H1 (cell line): Measurements from ENCODE around the gene FOXO6. TPM values are rescaled to one million over a fixed set of nuclear protein-coding genes. Genes with fewer than 3 reads are reported as not detected.

Experiments used
- CHD2 ChIP-seq: IDR thresholded peaks from 2 replicates; pipeline ENCODE4 v1.6.1; 2012; ENCODE audit warnings: low read length, improper control_type of control experiment
- CHD7 ChIP-seq: fragments of 300-600 bp; sonication (generic); IDR thresholded peaks from 2 replicates; pipeline ENCODE4 v1.7.1; 2012; ENCODE audit warnings: low read length, moderate library complexity, mild to moderate bottlenecking, inconsistent platforms; ENCODE audit not compliant: insufficient replicate concordance
- E2F6 ChIP-seq: IDR thresholded peaks from 2 replicates; pipeline ENCODE4 v1.6.1; 2012; ENCODE audit warnings: inconsistent platforms
- EP300 ChIP-seq, 2 experiments: IDR thresholded peaks; 1 replicate in 1 of 2; 2 replicates in 1 of 2; pipeline ENCODE4 v1.6.1; 2011 to 2012; ENCODE audit warnings: low read depth in 2 of 2, low read length in 2 of 2, mild to moderate bottlenecking in 2 of 2, borderline replicate concordance in 1 of 2, inconsistent platforms in 1 of 2, moderate library complexity in 1 of 2
- GABPA ChIP-seq: IDR thresholded peaks from 2 replicates; pipeline ENCODE4 v1.6.1; 2011; ENCODE audit warnings: mild to moderate bottlenecking, low read length, moderate library complexity, borderline replicate concordance; ENCODE audit not compliant: insufficient read depth
- JUN ChIP-seq: IDR thresholded peaks from 2 replicates; pipeline ENCODE4 v1.6.1; 2011; ENCODE audit warnings: low read depth, mild to moderate bottlenecking, improper control_type of control experiment, low read length
- POLR2AphosphoS5 ChIP-seq: IDR thresholded peaks from 2 replicates; pipeline ENCODE4 v1.6.1; 2011; ENCODE audit warnings: low read depth, low read length
- SP1 ChIP-seq: IDR thresholded peaks from 2 replicates; pipeline ENCODE4 v1.6.1; 2011; ENCODE audit warnings: low read depth, low read length
- TCF12 ChIP-seq: IDR thresholded peaks from 2 replicates; pipeline ENCODE4 v1.6.1; 2011; ENCODE audit warnings: low read depth, mild to moderate bottlenecking, low read length
- USF2 ChIP-seq: IDR thresholded peaks from 2 replicates; pipeline ENCODE4 v1.6.1; 2011; ENCODE audit warnings: low read length, improper control_type of control experiment
- polyA plus RNA-seq, 7 experiments: library from polyadenylated mRNA; depleted of rRNA in 3 of 7; stranded (reverse) in 5 of 7; unstranded in 2 of 7; fragments of >200 nt in 5 of 7; fragments of 200-250 nt in 2 of 7; gene quantifications; 1 replicate in 5 of 7; 2 replicates in 1 of 7; 4 replicates in 1 of 7; pipeline versions ENCODE4 v1.2.1 to v1.2.3, GENCODE V29; 2011 to 2013; ENCODE audit warnings: missing spikeins in 2 of 7, mixed read lengths in 2 of 7
- total RNA-seq: library from RNA; stranded (reverse); fragmentation: NEBNext Ultra II Directional; extraction: Animal tissue kit (Norgen Biotek cat#: 25700); gene quantifications from 2 replicates; pipeline ENCODE4 v1.2.1, GENCODE V29; 2021

FOXO6 gene
- total and polyA plus RNA-seq, 2 of the 8 experiments (the other 6 are each of a cell fraction or from before 2014, with no cell fraction given), result 0.59 to 3.0 TPM

DNA sequence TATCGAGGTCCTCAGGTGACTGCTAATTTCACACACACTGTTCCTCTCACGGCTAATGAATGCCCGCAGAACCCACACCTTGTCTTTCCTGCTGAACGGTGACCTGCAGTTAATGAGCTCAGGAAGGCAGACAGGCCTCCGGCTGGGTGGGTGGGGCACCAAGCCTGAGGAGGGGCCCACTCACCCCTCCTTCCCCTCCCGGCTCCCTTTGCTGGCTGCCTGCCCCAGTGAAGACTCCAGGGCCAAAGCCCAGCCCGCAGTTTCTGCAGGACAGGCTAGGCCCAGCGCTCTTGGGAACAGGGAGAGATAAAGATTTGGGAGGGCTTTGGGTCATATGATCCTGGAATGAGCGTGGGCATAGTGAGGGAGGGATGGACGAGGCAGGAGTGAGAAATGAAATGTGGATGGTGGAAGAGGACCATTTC, 26.4 kb downstream of the FOXO6 start (continued):
- TF ChIP-seq CHD7, result no peak
- TF ChIP-seq E2F6, result peak; percentile 82
- TF ChIP-seq GABPA, result 0 out of 2 replicates have a peak, but pooled peaks have one; percentile 32
- TF ChIP-seq USF2, result peak; percentile 37; the same call in 1 of the 2 replicates
- no peak for TF ChIP-seq CHD2
- TF ChIP-seq POLR2AphosphoS5, result no peak
- no peak for TF ChIP-seq TCF12
- no peak for TF ChIP-seq JUN
- peak; percentile 84 for TF ChIP-seq SP1
- TF ChIP-seq EP300 (IDR thresholded peaks at IDR 0.05; ENCODE audit: borderline replicate concordance in 1 of 2, low read depth in 2 of 2, low read length in 2 of 2), result peak in 1 of 2 experiments; percentile 18; a peak in 1 of 3 replicates
